ENCODE measurements around the gene SLC44A3.

GRCh38 chr1:94917251-94917650 lies 97.1 kb downstream of the SLC44A3 start:
- TF ChIP-seq CTCF (conservative IDR thresholded peaks at IDR 0.05; ENCODE audit: low read depth, low read length) = no peak
- TF ChIP-seq POLR2A (IDR thresholded peaks at IDR 0.05; ENCODE audit: low read depth, low read length) = no peak
- no peak for TF ChIP-seq BHLHE40 (IDR thresholded peaks at IDR 0.05; ENCODE audit: low read depth, low read length)
- TF ChIP-seq RAD21 (IDR thresholded peaks at IDR 0.05; ENCODE audit: low read length) = no peak
- TF ChIP-seq FOS (IDR thresholded peaks at IDR 0.05; ENCODE audit: low read depth, low read length) = 0 out of 2 replicates have a peak, but pooled peaks have one; percentile 12
- no peak for TF ChIP-seq USF2 (IDR thresholded peaks at IDR 0.05; ENCODE audit: low read depth, low read length)

All from IMR-90 (cell line).